Upper lobe of left lung (tissue), 4 donors: ENCODE measurements around the gene PCCA.

Experiments
- EP300 ChIP-seq, 4 donors: sonication (generic); formaldehyde crosslinking; IDR thresholded peaks; one replicate each; pipeline ENCODE4 v1.5.1; 2017; ENCODE audit warnings: antibody characterized with exemption in 4 of 4, control low read depth in 2 of 4
- POLR2A ChIP-seq, 4 donors: fragments of 450-650 bp; IDR thresholded peaks; one replicate each; pipeline ENCODE4 v1.5.1; 2016 to 2017; ENCODE audit warnings: antibody characterized with exemption in 4 of 4, mild to moderate bottlenecking in 2 of 4
- POLR2AphosphoS5 ChIP-seq, 2 donors: sonication (generic); formaldehyde crosslinking; IDR thresholded peaks; one replicate each; pipeline ENCODE4 v1.5.1; 2017; ENCODE audit warnings: antibody characterized with exemption in 2 of 2
- TF ChIP-seq, protein P1 (sequence below), 6 experiments: fragments of 450-650 bp in 4 of 6; fragments of 200-600 bp in 2 of 6; sonication (generic) in 2 of 6; IDR thresholded peaks; one replicate each; pipeline ENCODE4 v1.5.1; 2016 to 2019; ENCODE audit warnings: antibody characterized with exemption in 6 of 6

- no peak for TF ChIP-seq POLR2A (IDR thresholded peaks at IDR 0.05)
- TF ChIP-seq, protein P1, sequence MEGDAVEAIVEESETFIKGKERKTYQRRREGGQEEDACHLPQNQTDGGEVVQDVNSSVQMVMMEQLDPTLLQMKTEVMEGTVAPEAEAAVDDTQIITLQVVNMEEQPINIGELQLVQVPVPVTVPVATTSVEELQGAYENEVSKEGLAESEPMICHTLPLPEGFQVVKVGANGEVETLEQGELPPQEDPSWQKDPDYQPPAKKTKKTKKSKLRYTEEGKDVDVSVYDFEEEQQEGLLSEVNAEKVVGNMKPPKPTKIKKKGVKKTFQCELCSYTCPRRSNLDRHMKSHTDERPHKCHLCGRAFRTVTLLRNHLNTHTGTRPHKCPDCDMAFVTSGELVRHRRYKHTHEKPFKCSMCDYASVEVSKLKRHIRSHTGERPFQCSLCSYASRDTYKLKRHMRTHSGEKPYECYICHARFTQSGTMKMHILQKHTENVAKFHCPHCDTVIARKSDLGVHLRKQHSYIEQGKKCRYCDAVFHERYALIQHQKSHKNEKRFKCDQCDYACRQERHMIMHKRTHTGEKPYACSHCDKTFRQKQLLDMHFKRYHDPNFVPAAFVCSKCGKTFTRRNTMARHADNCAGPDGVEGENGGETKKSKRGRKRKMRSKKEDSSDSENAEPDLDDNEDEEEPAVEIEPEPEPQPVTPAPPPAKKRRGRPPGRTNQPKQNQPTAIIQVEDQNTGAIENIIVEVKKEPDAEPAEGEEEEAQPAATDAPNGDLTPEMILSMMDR (IDR thresholded peaks at IDR 0.05) = no peak
- TF ChIP-seq EP300 (IDR thresholded peaks at IDR 0.05) = no peak
- no peak for TF ChIP-seq POLR2AphosphoS5 (IDR thresholded peaks at IDR 0.05)
These were observed 376.7 kb downstream of the PCCA start for GRCh38 chr13:100465558-100465957.
